ENCODE data around the gene TULP1. TPM values are rescaled to one million over a fixed set of nuclear protein-coding genes. Genes with fewer than 3 reads are reported as not detected.
"Not testable (repeated sequence)": the region's sequence is repeated elsewhere in the genome, so short reads cannot be mapped to it uniquely, and the experiment has no call there.

TULP1 gene
- total and polyA plus RNA-seq, 2 of the 8 experiments (the other 6 are each of a cell fraction or from before 2014, with no cell fraction given), result 3.2 to 6.8 TPM

DNA sequence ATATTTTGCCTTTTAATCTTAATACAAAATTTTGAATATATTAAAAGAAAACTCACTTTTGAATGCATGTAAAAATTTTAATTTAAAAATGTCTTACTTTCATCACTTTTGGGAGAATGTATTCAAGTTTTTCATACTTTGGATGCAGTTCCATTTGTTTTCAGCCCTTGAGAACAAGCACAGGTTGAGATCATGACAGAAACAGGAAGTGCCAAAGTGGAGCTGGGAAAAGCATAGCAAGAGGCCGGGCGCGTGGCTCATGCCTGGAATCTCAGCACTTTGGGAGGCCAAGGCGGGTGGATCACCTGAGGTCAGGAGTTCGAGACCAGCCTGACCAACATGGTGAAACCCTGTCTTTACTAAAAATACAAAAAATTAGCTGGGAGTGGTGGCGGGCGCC is 5.3 kb upstream of the TULP1 start:
- H3K9ac ChIP-seq (replicated peaks in 1 of 4; ENCODE audit: extremely low read depth in 1 of 4, low read depth in 3 of 4, low read length in 3 of 4); H4K5ac ChIP-seq (ENCODE audit: insufficient read length, low read depth, low read length); H3K4me3 ChIP-seq (ENCODE audit: extremely low read depth in 1 of 4, insufficient read depth in 2 of 4, low read depth in 3 of 4, low read length in 4 of 4); H2BK12ac ChIP-seq (ENCODE audit: low read depth, low read length); H3K23ac ChIP-seq (ENCODE audit: insufficient read length); H3K27me3 ChIP-seq (replicated peaks in 1 of 4; ENCODE audit: control insufficient read depth in 3 of 4, extremely low read depth in 1 of 4, insufficient read depth in 3 of 4, low read length in 3 of 4); H3K36me3 ChIP-seq (ENCODE audit: control insufficient read depth in 2 of 4, insufficient read depth in 4 of 4, low read length in 3 of 4); H4K8ac ChIP-seq (ENCODE audit: extremely low read depth, insufficient read depth, low read length); H4K91ac ChIP-seq (replicated peaks; ENCODE audit: insufficient read length, low read length); H2AK5ac ChIP-seq (ENCODE audit: low read depth, low read length); H2AFZ ChIP-seq (ENCODE audit: low read length); H3K14ac ChIP-seq (ENCODE audit: insufficient read length); DNase-seq (ENCODE audit: low read depth in 1 of 2, low spot score in 2 of 2); H3K79me2 ChIP-seq (ENCODE audit: control insufficient read depth in 1 of 2, insufficient read depth in 2 of 2, low read length in 2 of 2); H2BK120ac ChIP-seq (replicated peaks; ENCODE audit: low read depth, low read length); H2BK5ac ChIP-seq (ENCODE audit: low read depth, low read length); H2BK20ac ChIP-seq (ENCODE audit: low read length); FAIRE-seq; H3K79me1 ChIP-seq (ENCODE audit: low read depth, low read length); H3K27ac ChIP-seq (ENCODE audit: low read depth, low read length); H3K56ac ChIP-seq (replicated peaks; ENCODE audit: insufficient read length, low read depth, low read length); H4K20me1 ChIP-seq (replicated peaks in 1 of 2; ENCODE audit: control insufficient read depth in 1 of 2, insufficient read depth in 2 of 2, low read length in 2 of 2); H3K9me3 ChIP-seq (ENCODE audit: insufficient read depth in 2 of 2, low read depth in 1 of 2, low read length in 1 of 2); H3K4me2 ChIP-seq (ENCODE audit: insufficient read depth in 1 of 2, low read depth in 2 of 2, low read length in 2 of 2); H2BK15ac ChIP-seq (ENCODE audit: low read length); H3K18ac ChIP-seq (ENCODE audit: extremely low read depth, low read length); H3K4ac ChIP-seq (replicated peaks; ENCODE audit: insufficient read length, low read depth, low read length); H3K23me2 ChIP-seq (ENCODE audit: low read depth, low read length): not testable (repeated sequence)
- WGBS, 2 experiments (ENCODE audit: extremely low coverage in 1 of 2, insufficient coverage in 1 of 2, insufficient read length in 1 of 2, insufficient replicate concordance in 2 of 2, low coverage in 1 of 2, low lambda C conversion rate in 2 of 2, missing lambda C conversion rate in 1 of 2), result 91% methylated on average over 7 of the region's 7 CpGs; no CpG with 5 or more reads in 1 of the 2 experiments
- H3K4me1 ChIP-seq (replicated peaks in 1 of 4; ENCODE audit: control insufficient read depth in 3 of 4, insufficient read depth in 4 of 4, low read length in 3 of 4), result peaks cover 0 to 13% (median 8%) of the 10 kb centered on the region in 4 experiments; a peak in 6 of 7 replicates
- POLR2A ChIA-PET (ENCODE audit: partially characterized antibody), result interaction anchor here (0.8 to 1.8 kb wide), 3 partner anchors 20 to 52 kb away, joined by 3 to 4 read pairs (median 4); partner anchors contain the start of gene RPL10A
- CTCF ChIA-PET (ENCODE audit: partially characterized antibody), result interaction anchor here (1.7 to 32.2 kb wide), 2 partner anchors 10 to 28 kb away, joined by 4 to 521 read pairs; no protein-coding TSS in a partner anchor
